VCaP (cell line): Measurements from ENCODE around the gene NLRP12.
"Not testable (repeated sequence)": the region's sequence is repeated elsewhere in the genome, so short reads cannot be mapped to it uniquely, and the experiment has no call there.

Experiments
- H3K27ac ChIP-seq: fragments of 450-650 bp; 2 replicates; pipeline ENCODE4 v1.5.1; 2017
- CTCF ChIP-seq: fragments of 450-650 bp; conservative IDR thresholded peaks from 2 replicates; pipeline ENCODE4 v1.5.1; 2017; ENCODE audit warnings: mild to moderate bottlenecking, moderate library complexity

The NLRP12 gene

DNA sequence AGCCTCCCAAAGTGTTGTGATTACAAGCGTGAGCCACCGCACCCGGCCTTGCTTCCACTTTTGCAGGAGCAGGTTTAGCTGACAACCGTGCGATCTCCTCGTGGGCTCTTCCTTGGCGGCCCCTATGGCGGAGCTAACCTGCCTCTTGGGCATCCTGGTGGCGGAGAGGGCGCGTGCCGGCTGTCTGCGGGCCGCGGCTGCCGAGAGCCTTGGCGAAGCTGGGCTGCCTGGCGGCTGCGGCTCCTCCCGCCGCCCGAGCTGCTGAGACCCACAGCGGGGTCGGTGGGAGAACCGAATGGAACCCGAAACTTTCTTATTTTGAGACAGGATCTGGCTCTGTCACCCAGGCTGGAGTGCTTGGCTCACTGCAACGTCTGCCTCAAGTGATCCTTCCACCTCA, 55.7 kb downstream of the NLRP12 start:
- no peak overlapping the region for H3K27ac ChIP-seq
- no peak for TF ChIP-seq CTCF

GRCh38 chr19:53758991-53759390, 65.1 kb downstream of the NLRP12 start:
- not testable (repeated sequence) for H3K27ac ChIP-seq
